Cardiac fibroblast (primary cell): Measurements from ENCODE around the gene UBTD1.

ENCODE experiments used
- DNase-seq, 2 donors: peaks; one replicate each; pipeline versions ENCODE4 v3.0.0 to v3.0.0-alpha.2; 2010; ENCODE audit warnings: low read depth in 2 of 2
- H3K4me3 ChIP-seq, 2 donors: replicated peaks in 1 of 2; 1 replicate in 1 of 2; 2 replicates in 1 of 2; pipeline ENCODE4 v1.5.1; 2011; ENCODE audit warnings: low read depth in 2 of 2, low read length in 2 of 2, mild to moderate bottlenecking in 2 of 2, moderate library complexity in 1 of 2
- CTCF ChIP-seq: IDR thresholded peaks from one replicate; pipeline ENCODE4 v1.5.1; 2011; ENCODE audit warnings: low read depth, mild to moderate bottlenecking, low read length, inconsistent platforms

UBTD1 gene

GRCh38 chr10:97563337-97563736 lies 64.6 kb downstream of the UBTD1 start:
- no peak for DNase-seq
- no peak for TF ChIP-seq CTCF
- no peak overlapping the region for H3K4me3 ChIP-seq

- TF ChIP-seq CTCF, result no peak
- no peak overlapping the region for H3K4me3 ChIP-seq
- no peak for DNase-seq
Measured at GRCh38 chr10:97564776-97565175, 66.1 kb downstream of the UBTD1 start.

GRCh38 chr10:97566336-97566996 lies 67.7 kb downstream of the UBTD1 start:
- DNase-seq, result no peak
- no peak for TF ChIP-seq CTCF
- no peak overlapping the region for H3K4me3 ChIP-seq

- TF ChIP-seq CTCF, result no peak
- H3K4me3 ChIP-seq, result no peak overlapping the region
- DNase-seq, result no peak
Measured at GRCh38 chr10:97567891-97568290, 69.2 kb downstream of the UBTD1 start.

- H3K4me3 ChIP-seq, result no peak overlapping the region
- DNase-seq, result no peak
- no peak for TF ChIP-seq CTCF
Measured at GRCh38 chr10:97570146-97570788, 71.5 kb downstream of the UBTD1 start.

- no peak overlapping the region for H3K4me3 ChIP-seq
- no peak for DNase-seq
- TF ChIP-seq CTCF, result no peak
Measured at GRCh38 chr10:97570789-97571471, 72.2 kb downstream of the UBTD1 start.
